GM19452 (cell line): ENCODE measurements around the gene C16orf54.
"Not testable (repeated sequence)": the region's sequence is repeated elsewhere in the genome, so short reads cannot be mapped to it uniquely, and the experiment has no call there.

Source experiments
- ATAC-seq: cut with Tn5 transposase; IDR thresholded peaks from one replicate; pipeline ENCODE4 v1.9.1; 2021; ENCODE audit not compliant: unreplicated experiment

Gene C16orf54

DNA sequence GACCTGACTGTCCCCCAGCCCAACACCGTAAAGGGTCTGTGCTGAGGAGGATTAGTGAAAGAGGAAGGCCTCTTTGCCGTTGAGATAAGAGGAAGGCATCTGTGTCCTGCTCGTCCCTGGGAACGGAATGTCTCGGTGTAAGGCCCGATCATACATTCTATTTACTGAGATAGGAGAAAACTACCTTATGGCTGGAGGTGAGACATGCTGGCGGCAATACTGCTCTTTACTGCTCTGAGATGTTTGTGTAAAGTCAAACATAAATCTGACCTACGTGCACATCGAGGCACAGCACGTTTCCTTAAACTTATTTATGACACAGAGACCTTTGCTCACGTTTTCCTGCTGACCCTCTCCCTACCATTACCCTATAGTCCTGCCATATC lies 5.2 kb downstream of the C16orf54 start:
- not testable (repeated sequence) for ATAC-seq

GRCh38 chr16:29739927-29740629 lies 5.7 kb downstream of the C16orf54 start:
- not testable (repeated sequence) for ATAC-seq

DNA sequence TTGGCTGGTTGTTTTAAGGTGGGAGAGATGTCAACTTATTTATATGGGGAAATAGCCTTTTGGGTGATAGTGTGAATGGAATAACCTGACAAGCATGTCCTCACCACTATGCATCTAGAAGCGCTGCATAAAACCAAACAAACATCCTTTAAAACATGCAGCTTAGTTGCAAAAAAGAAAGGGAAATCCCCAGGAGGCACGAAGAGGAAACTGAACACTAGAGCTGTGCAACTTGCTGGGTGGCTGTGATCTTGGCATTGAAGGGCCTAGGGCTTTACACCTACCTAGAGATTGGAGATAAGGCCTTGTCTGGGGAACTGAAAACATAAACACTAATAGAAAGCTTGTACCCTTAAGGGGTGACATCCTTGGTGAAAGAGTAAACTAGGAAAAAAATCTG lies 7.3 kb downstream of the C16orf54 start:
- no peak for ATAC-seq

- no peak for ATAC-seq
Observed at GRCh38 chr16:29737713-29738112, 8.1 kb downstream of the C16orf54 start.

- ATAC-seq = no peak
Observed at GRCh38 chr16:29736764-29737163, 9.0 kb downstream of the C16orf54 start.

DNA sequence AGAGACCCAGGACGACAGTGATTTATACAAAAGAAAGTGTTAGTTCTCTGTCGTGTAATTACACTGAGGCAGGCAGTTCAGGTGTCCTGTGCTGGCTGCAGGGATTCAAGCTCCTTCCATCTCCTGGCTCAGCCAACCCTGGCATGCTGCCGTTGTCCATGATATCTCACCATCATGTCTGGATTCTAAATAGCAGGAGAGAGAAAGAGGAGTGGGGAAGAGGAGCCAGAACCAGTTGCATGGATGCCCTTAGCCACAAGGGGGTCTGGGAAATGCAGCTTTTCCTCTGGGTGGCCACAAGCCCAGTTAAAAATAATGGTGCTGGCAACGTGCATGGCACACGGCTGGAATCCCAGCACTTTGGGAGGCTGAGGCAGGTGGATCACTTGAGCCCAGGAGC lies 9.7 kb downstream of the C16orf54 start:
- ATAC-seq = no peak

- ATAC-seq = no peak
Observed at GRCh38 chr16:29734786-29735185, 11.0 kb downstream of the C16orf54 start.

DNA sequence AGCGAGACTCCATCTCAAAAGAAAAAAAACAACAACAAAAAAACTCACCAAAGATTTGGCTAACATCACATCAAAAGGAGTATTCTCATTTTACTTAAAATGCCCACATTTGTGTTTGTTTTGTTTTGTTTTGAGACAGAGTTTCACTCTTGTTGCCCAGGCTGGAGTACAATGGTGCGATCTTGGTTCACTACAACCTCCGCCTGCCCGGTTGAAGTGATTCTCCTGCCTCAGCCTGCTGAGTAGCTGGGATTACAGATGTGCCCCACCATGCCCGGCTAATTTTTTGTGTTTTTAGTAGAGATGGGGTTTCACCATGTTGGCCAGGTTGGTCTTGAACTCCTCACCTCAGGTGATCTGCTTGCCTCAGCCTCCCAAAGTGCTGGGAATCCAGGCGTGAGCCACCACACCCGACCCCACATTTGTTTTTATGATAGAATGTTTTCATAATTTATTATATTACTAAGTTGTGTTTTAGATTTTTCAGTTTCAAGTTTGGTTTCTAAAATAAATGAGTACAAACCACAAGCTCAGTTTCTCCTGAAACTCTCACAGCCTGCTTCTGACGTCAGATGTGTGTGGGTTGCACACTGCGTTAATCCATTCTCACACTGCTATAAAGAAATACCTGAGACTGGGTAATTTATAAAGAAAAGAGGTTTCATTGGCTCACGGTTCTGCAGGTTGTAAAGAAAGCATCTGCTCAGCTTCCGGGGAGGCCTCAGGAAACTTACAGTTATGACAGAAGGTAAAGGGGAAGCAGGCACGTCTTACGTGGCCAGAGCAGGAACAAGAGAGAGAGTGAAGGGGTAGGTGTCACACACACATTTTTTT lies 13.8 kb downstream of the C16orf54 start:
- ATAC-seq = peak; percentile 62

GRCh38 chr16:29730649-29731048 lies 15.1 kb downstream of the C16orf54 start:
- ATAC-seq = no peak

DNA sequence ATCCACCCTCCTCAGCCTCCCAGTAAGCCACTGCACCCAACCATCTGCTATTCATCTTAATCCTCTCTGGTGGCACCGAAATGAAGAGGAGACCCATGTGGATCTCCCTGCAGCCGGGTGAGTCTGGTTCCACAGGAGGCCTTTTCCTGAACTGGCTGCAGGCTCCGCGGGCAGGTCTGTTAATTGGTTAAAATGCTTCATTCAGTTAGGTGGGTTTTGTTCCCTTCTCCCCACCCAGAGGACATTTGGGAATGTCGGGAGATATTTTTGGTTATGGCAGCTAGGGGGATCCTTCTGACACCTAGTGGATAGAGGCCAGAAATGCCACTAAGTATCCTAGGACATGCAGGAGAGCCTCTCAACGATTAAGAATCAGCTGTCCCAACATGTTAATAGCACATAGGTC lies 16.7 kb downstream of the C16orf54 start:
- ATAC-seq = no peak

- no peak for ATAC-seq
Observed at GRCh38 chr16:29727452-29727851, 18.3 kb downstream of the C16orf54 start.

- no peak for ATAC-seq
Observed at GRCh38 chr16:29726845-29727377, 18.9 kb downstream of the C16orf54 start.

GRCh38 chr16:29721167-29721879 lies 24.5 kb downstream of the C16orf54 start:
- not testable (repeated sequence) for ATAC-seq

GRCh38 chr16:29720703-29721102 lies 25.1 kb downstream of the C16orf54 start:
- ATAC-seq = no peak

GRCh38 chr16:29719063-29719462 lies 26.7 kb downstream of the C16orf54 start:
- no peak for ATAC-seq

DNA sequence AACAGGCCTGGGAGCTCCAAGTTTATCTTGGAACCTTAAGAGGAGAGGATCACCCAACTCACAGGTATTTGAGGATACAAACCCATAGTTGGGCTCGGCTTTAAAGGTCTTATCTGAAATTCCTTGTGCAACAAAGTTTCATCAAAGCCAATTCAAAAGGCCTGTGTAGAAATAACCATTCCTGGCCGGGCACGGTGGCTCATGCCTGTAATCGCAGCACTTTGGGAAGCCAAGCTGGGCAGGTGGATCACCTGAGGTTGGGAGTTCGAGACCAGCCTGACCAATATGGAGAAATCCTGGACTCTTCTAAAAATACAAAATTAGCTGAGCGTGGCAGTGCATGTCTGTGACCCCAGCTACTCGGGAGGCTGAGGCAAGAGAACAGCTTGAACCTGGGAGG lies 28.7 kb downstream of the C16orf54 start:
- ATAC-seq = no peak

GRCh38 chr16:29714972-29715371 lies 30.8 kb downstream of the C16orf54 start:
- no peak for ATAC-seq

- no peak for ATAC-seq
Observed at GRCh38 chr16:29714396-29714795, 31.4 kb downstream of the C16orf54 start.

DNA sequence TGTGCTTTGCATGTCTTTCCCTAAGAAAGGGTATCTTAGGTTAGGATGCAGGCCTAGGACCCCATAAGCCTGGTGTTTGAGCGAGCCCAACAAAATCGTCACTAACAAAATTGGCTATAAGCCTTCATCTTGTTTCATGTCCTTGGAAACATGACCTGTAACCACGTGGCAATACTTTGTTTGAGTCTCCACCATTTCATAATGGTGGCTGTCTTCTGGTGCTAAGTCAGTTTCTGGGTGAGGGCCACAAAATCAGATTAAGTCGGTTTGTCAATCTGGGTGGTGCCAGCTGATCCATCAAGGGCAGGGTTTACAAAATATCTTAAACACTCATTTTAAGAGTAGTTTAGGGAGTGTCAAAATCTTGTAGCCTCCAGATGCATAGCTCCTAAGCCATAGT lies 33.0 kb downstream of the C16orf54 start:
- no peak for ATAC-seq

- no peak for ATAC-seq
Observed at GRCh38 chr16:29710227-29711219, 35.3 kb downstream of the C16orf54 start.
